K562 (cell line): Measurements from ENCODE around the gene PCDH9. TPM values are rescaled to one million over a fixed set of nuclear protein-coding genes. Genes with fewer than 3 reads are reported as not detected.

Source experiments
- ATAC-seq: fragments of 200-7000 bp; cut with Tn5 transposase; 3 replicates; pipeline ENCODE4 v1.9.1; 2020; ENCODE audit warnings: moderate library complexity
- BruUV-seq: library from RNA; stranded (reverse); fragments of 400-500 nt; replicated peaks from 2 replicates; lab custom pipeline; 2021; lab: Mats Ljungman, UMichigan
- CTCF ChIA-PET: fragments of 300-600 bp; formaldehyde crosslinking; extraction: SDS; loops from one replicate; lab custom pipeline; 2021; ENCODE audit warnings: low intra/inter-chr PET ratio; lab: Yijun Ruan, JAX
- POLR2A ChIA-PET: fragments of 300-600, 350-650 bp; sonication (Branson Sonifier 250); formaldehyde crosslinking; extraction: SDS; loops from one replicate; lab custom pipeline; 2021; ENCODE audit warnings: antibody characterized with exemption, inconsistent platforms; lab: Yijun Ruan, JAX
- DNase-seq, 4 experiments: peaks; one replicate each; pipeline versions ENCODE4 v3.0.0 to v3.0.0-alpha.2; 2011 to 2018; ENCODE audit warnings: low spot score in 3 of 4, mixed read lengths in 3 of 4; ENCODE audit errors: extremely low read depth in 1 of 4
- FAIRE-seq: peaks from 2 replicates; lab custom pipeline; 2011; peaks lifted over from hg19 to GRCh38; lab: Jason Lieb, UNC
- H2AFZ ChIP-seq: 2 replicates; pipeline ENCODE4 v1.6.0; 2011; ENCODE audit warnings: low read depth, low read length, control low read depth, inconsistent platforms
- H3K27ac ChIP-seq: fragments of 200-600 bp; 3 replicates; pipeline ENCODE4 v1.8.0; 2011; ENCODE audit warnings: low read depth, mild to moderate bottlenecking, control low read depth, inconsistent platforms, low read length, moderate library complexity, mixed read lengths; ENCODE audit errors: extremely low read depth
- H3K27me3 ChIP-seq, 2 experiments: fragments of 300-600 bp in 1 of 2; 2 replicates in 1 of 2; 3 replicates in 1 of 2; pipeline versions ENCODE4 v1.6.0 to v1.8.0; 2011; ENCODE audit warnings: inconsistent platforms in 2 of 2, low read length in 2 of 2, mild to moderate bottlenecking in 1 of 2, mixed read lengths in 1 of 2, moderate library complexity in 1 of 2; ENCODE audit not compliant: control insufficient read depth in 2 of 2, insufficient read depth in 2 of 2
- H3K36me3 ChIP-seq: fragments of 300-600 bp; 3 replicates; pipeline ENCODE4 v1.8.0; 2011; ENCODE audit warnings: mild to moderate bottlenecking, low read length, inconsistent platforms; ENCODE audit not compliant: control insufficient read depth, insufficient read depth
- H3K4me1 ChIP-seq, 2 experiments: fragments of 200-600 bp in 1 of 2; replicated peaks in 1 of 2; 2 replicates in 1 of 2; 3 replicates in 1 of 2; pipeline versions ENCODE4 v1.5.1 to v1.8.0; 2011; ENCODE audit warnings: inconsistent platforms in 2 of 2, low read length in 2 of 2, mild to moderate bottlenecking in 1 of 2, mixed read lengths in 1 of 2, moderate library complexity in 1 of 2; ENCODE audit not compliant: control insufficient read depth in 2 of 2, insufficient read depth in 2 of 2
- H3K4me2 ChIP-seq: 2 replicates; pipeline ENCODE4 v1.6.1; 2011; ENCODE audit warnings: low read length, control low read depth, inconsistent platforms, mixed read lengths; ENCODE audit not compliant: insufficient read depth
- H3K4me3 ChIP-seq: fragments of 200-600 bp; sonication (generic), shearing (Covaris generic); 2 replicates; pipeline ENCODE4 v1.5.1; 2016; ENCODE audit warnings: control low read depth, inconsistent platforms
- H3K79me2 ChIP-seq: fragments of 200-600 bp; 3 replicates; pipeline ENCODE4 v1.8.0; 2011; ENCODE audit warnings: low read length, inconsistent platforms; ENCODE audit not compliant: control insufficient read depth, insufficient read depth
- H3K9ac ChIP-seq, 2 experiments: 2 replicates each; pipeline versions ENCODE4 v1.6.0 to v1.6.1; 2011; ENCODE audit warnings: low read depth in 2 of 2, low read length in 2 of 2, control low read depth in 1 of 2, inconsistent platforms in 1 of 2, mild to moderate bottlenecking in 1 of 2, mixed read lengths in 1 of 2; ENCODE audit not compliant: insufficient read depth in 1 of 2
- H3K9me1 ChIP-seq: one replicate; pipeline ENCODE4 v1.6.0; 2011; ENCODE audit warnings: inconsistent platforms, mild to moderate bottlenecking, low read length, moderate library complexity; ENCODE audit not compliant: control insufficient read depth, insufficient read depth
- H3K9me3 ChIP-seq: replicated peaks from 2 replicates; pipeline ENCODE4 v1.5.1; 2011; ENCODE audit warnings: low read depth, low read length, inconsistent platforms; ENCODE audit not compliant: control insufficient read depth, insufficient read depth
- H4K20me1 ChIP-seq: replicated peaks from 2 replicates; pipeline ENCODE4 v1.6.1; 2011; ENCODE audit warnings: low read length, inconsistent platforms, mixed read lengths; ENCODE audit not compliant: control insufficient read depth, insufficient read depth
- KAT2B ChIP-seq: IDR thresholded peaks from one replicate; pipeline ENCODE4 v1.6.1; 2012; ENCODE audit warnings: low read depth, mild to moderate bottlenecking, control low read depth, inconsistent platforms, low read length, moderate library complexity
- KDM5B ChIP-seq: fragments of 200-600 bp; sonication (generic); IDR thresholded peaks from 2 replicates; pipeline ENCODE4 v1.6.1; 2012; ENCODE audit warnings: low read depth, mild to moderate bottlenecking, moderate library complexity, low read length, control low read depth, inconsistent platforms; ENCODE audit not compliant: insufficient replicate concordance
- LARP7 ChIP-seq: fragments of 450-650 bp; IDR thresholded peaks from 2 replicates; pipeline ENCODE4 v1.6.1; 2016
- MTA2 ChIP-seq: fragments of 450-650 bp; IDR thresholded peaks from 2 replicates; pipeline ENCODE4 v1.6.1; 2016; ENCODE audit warnings: low read depth
- NR1H2 ChIP-seq: sonication (generic); formaldehyde crosslinking; IDR thresholded peaks from 2 replicates; pipeline ENCODE4 v1.4.0; 2020; ENCODE audit warnings: mild to moderate bottlenecking, missing genetic modification reagents
- NUFIP1 ChIP-seq: fragments of 450-650 bp; IDR thresholded peaks from 2 replicates; pipeline ENCODE4 v1.6.1; 2018; ENCODE audit not compliant: partially characterized antibody
- PHB2 ChIP-seq: fragments of 450-650 bp; IDR thresholded peaks from 2 replicates; pipeline ENCODE4 v1.6.1; 2017; ENCODE audit warnings: low read depth
- PURB ChIP-seq: sonication (generic); formaldehyde crosslinking; IDR thresholded peaks from 2 replicates; pipeline ENCODE4 v1.9.0; 2021; ENCODE audit warnings: low read depth, mild to moderate bottlenecking, missing genetic modification reagents
- RBM22 ChIP-seq: fragments of 200-400 bp; formaldehyde crosslinking; IDR thresholded peaks from 2 replicates; pipeline ENCODE4 v1.6.1; 2018; ENCODE audit warnings: low read length, low read depth; ENCODE audit not compliant: poor library complexity, severe bottlenecking
- SRSF9 ChIP-seq: fragments of 200-400 bp; formaldehyde crosslinking; IDR thresholded peaks from 2 replicates; pipeline ENCODE4 v1.6.1; 2017; ENCODE audit warnings: low read depth, low read length, borderline replicate concordance
- TEAD1 ChIP-seq, 2 experiments: fragments of 450-650 bp in 1 of 2; sonication (generic) in 1 of 2; formaldehyde crosslinking; IDR thresholded peaks; 2 replicates each; pipeline versions ENCODE4 v1.4.0 to v1.8.0; 2020 to 2022; ENCODE audit warnings: mild to moderate bottlenecking in 2 of 2, missing genetic modification reagents in 1 of 2
- WGBS: fragments of 100-300 bp; shearing (Covaris generic); methylation state at CpG from one replicate; pipeline ENCODE4 v1.1.6; 2016; ENCODE audit warnings: low coverage, mixed read lengths; ENCODE audit not compliant: insufficient coverage; ENCODE audit errors: missing lambda C conversion rate; 5-methylcytosine and 5-hydroxymethylcytosine counted together
- in situ Hi-C: fragments of 300-500 bp; cut with MboI; formaldehyde crosslinking; loops from 4 replicates; pipeline ENCODE4 v1.15.0; 2018; ENCODE audit warnings: inconsistent platforms, mixed read lengths
- intact Hi-C: fragments of 100-400 bp; cut with micrococcal nuclease; formaldehyde crosslinking; loops from 2 replicates; pipeline ENCODE4 v1.14.2; 2022
- polyA plus RNA-seq, 8 experiments: library from polyadenylated mRNA; depleted of rRNA in 4 of 8; stranded (reverse) in 5 of 8; unstranded in 3 of 8; fragments of >200 nt; fragmentation: Nextera tagmentation in 2 of 8; fragmentation: Illumina TruSeq in 1 of 8; extraction: Ambion mirVana in 2 of 8; extraction: Trizol in 1 of 8; gene quantifications; 2 replicates each; pipeline versions ENCODE4 v1.2.1 to v1.2.3, GENCODE V29; 2011 to 2014; ENCODE audit warnings: inconsistent platforms in 1 of 8, missing spikeins in 1 of 8
- total RNA-seq, 7 experiments: library from RNA; depleted of rRNA in 6 of 7; stranded (reverse); fragments of >200 nt in 6 of 7; fragmentation: Illumina TruSeq in 2 of 7; extraction: Trizol in 2 of 7; gene quantifications; 2 replicates each; pipeline versions ENCODE4 v1.2.1 to v1.2.3, GENCODE V29; 2011 to 2021; ENCODE audit warnings: low replicate concordance in 1 of 7

The PCDH9 gene
- total and polyA plus RNA-seq, 9 of the 15 experiments (the other 6 are each of a cell fraction or from before 2014, with no cell fraction given): 1.1 to 6.7 (median 4.9) TPM

DNA sequence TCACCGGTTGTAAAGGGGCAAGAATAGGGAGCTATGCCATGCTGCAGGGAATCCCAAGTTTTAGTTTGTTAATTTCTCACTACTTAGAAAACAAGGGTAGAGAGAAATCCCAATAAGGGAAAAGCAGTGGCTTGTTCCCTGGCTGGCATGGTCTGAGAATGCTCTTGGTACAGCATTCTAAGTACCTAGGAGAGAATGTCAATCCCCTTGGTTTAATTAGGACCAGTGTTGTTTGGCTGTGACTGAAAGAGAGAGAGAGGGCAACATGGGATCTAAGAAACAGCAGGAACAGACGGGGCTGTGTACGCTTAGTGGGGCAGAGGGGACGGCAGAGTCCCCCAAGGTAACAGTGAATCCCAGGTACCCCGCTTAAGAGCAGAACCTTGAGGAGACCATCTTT, 228.8 kb downstream of the PCDH9 start:
- Histone ChIP-seq H3K36me3 (no peaks in the 10 kb centered on the region), H3K4me3 (no peak overlapping the region), H3K27me3 (no peaks in the 10 kb centered on the region), H2AFZ (no peak overlapping the region), H3K9me3 (no peaks in the 10 kb centered on the region), H3K4me2 (no peak overlapping the region), H4K20me1 (no peaks in the 10 kb centered on the region), H3K9me1 (no peaks in the 10 kb centered on the region), H3K4me1 (no peaks in the 10 kb centered on the region), H3K27ac (no peak overlapping the region), H3K79me2 (no peaks in the 10 kb centered on the region), H3K9ac (no peak overlapping the region)
- 55% methylated on average over 5 of the region's 5 CpGs for WGBS
- ATAC-seq: no peak
- ChIA-PET CTCF (no interaction called here), POLR2A (no interaction called here)
- no TSS peak for BruUV-seq
- intact Hi-C loops (no loop called here), in situ Hi-C loops (no loop called here)
- DNase-seq: no peak
- FAIRE-seq: no peak
- TF ChIP-seq PHB2 (no peak), KAT2B (no peak), KDM5B (no peak), TEAD1 (CRISPR knock-in tag; IDR thresholded peaks at IDR 0.05) (no peak), PURB (CRISPR knock-in tag) (no peak), LARP7 (no peak), MTA2 (no peak), NR1H2 (CRISPR knock-in tag) (no peak), NUFIP1 (no peak), SRSF9 (no peak), RBM22 (no peak)
